Ishikawa (cell line): ENCODE results near the gene WIPF1.

Source experiments
- CEBPB ChIP-seq: IDR thresholded peaks from 2 replicates; pipeline ENCODE4 v1.6.1; 2012
- CREB1 ChIP-seq: IDR thresholded peaks from 2 replicates; pipeline ENCODE4 v1.6.1; 2012; ENCODE audit warnings: low read depth
- EGR1 ChIP-seq: IDR thresholded peaks from 2 replicates; pipeline ENCODE4 v1.6.1; 2012
- EP300 ChIP-seq: IDR thresholded peaks from 2 replicates; pipeline ENCODE4 v1.6.1; 2012; ENCODE audit warnings: borderline replicate concordance
- FOXM1 ChIP-seq: IDR thresholded peaks from 2 replicates; pipeline ENCODE4 v1.6.1; 2012; ENCODE audit warnings: low read depth, borderline replicate concordance
- NFIC ChIP-seq: IDR thresholded peaks from 2 replicates; pipeline ENCODE4 v1.6.1; 2012
- RAD21 ChIP-seq: IDR thresholded peaks from 2 replicates; pipeline ENCODE4 v1.6.1; 2012; ENCODE audit warnings: low read depth
- REST ChIP-seq: IDR thresholded peaks from 2 replicates; pipeline ENCODE4 v1.6.1; 2012; ENCODE audit warnings: low read depth, mild to moderate bottlenecking
- TAF1 ChIP-seq: IDR thresholded peaks from 2 replicates; pipeline ENCODE4 v1.6.1; 2012; ENCODE audit warnings: low read depth, mild to moderate bottlenecking
- TCF12 ChIP-seq: IDR thresholded peaks from 2 replicates; pipeline ENCODE4 v1.6.1; 2012; ENCODE audit warnings: low read depth
- TEAD4 ChIP-seq: IDR thresholded peaks from 2 replicates; pipeline ENCODE4 v1.6.1; 2012
- YY1 ChIP-seq: IDR thresholded peaks from 2 replicates; pipeline ENCODE4 v1.6.1; 2012; ENCODE audit warnings: low read depth
- ZBTB7A ChIP-seq: IDR thresholded peaks from 2 replicates; pipeline ENCODE4 v1.6.1; 2012; ENCODE audit warnings: low read depth
- TF ChIP-seq, protein P1 (sequence below): IDR thresholded peaks from 2 replicates; pipeline ENCODE4 v1.6.1; 2012
- TF ChIP-seq, protein P2 (sequence below): IDR thresholded peaks from 2 replicates; pipeline ENCODE4 v1.6.1; 2012

The WIPF1 gene

DNA sequence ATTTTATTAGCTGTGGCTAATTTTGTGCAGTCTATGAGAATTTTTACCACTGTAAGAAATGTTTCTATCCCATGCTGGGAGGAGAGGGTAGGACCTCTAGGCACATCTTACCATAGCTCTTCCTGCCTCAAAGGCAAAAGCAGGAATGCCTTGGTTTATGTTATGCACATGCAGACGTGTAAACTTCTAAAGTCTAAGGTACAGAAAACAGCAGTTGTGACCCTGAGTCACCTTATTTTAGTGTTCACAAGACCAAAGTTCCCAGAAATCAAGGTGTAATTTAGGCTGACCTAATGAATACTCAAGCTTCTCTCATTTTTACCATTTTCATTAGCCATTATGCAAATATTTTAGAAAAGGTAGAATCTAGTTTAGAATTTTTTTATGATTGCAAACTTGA lies 15.4 kb upstream of the WIPF1 start:
- TF ChIP-seq, protein P1, sequence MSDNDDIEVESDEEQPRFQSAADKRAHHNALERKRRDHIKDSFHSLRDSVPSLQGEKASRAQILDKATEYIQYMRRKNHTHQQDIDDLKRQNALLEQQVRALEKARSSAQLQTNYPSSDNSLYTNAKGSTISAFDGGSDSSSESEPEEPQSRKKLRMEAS = no peak
- TF ChIP-seq TAF1 = no peak
- TF ChIP-seq, protein P2, sequence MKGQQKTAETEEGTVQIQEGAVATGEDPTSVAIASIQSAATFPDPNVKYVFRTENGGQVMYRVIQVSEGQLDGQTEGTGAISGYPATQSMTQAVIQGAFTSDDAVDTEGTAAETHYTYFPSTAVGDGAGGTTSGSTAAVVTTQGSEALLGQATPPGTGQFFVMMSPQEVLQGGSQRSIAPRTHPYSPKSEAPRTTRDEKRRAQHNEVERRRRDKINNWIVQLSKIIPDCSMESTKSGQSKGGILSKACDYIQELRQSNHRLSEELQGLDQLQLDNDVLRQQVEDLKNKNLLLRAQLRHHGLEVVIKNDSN = no peak
- TF ChIP-seq EP300 = no peak
- TF ChIP-seq TCF12 = no peak
- TF ChIP-seq ZBTB7A = no peak
- no peak for TF ChIP-seq CREB1

- TF ChIP-seq CEBPB (no peak), CREB1 (no peak), ZBTB7A (no peak), FOXM1 (no peak)
- TF ChIP-seq, protein P1 = no peak
These were observed 14.2 kb upstream of the WIPF1 start for GRCh38 chr2:174611854-174612253.

DNA sequence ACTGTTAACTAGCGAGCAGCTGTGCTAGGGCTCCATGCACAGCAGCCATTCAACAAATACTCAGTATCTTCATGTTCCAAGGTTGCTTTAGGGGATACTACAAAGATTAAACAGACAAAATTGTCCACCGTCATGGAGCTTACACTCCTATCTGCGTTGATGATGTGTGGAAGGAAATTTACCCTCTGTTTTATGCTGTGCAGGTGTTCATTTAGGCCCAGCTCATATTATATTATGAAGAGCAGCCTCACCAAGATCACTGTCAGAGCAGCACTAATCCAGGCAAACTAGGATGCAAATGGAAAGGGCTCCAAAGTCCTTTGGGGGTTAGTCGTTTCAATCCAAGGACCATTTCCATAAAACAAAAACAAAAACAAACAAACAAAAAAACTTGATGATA lies 13.4 kb upstream of the WIPF1 start:
- no peak for TF ChIP-seq EP300
- no peak for TF ChIP-seq ZBTB7A
- TF ChIP-seq CREB1 = no peak
- no peak for TF ChIP-seq YY1
- no peak for TF ChIP-seq TCF12
- TF ChIP-seq CEBPB = no peak
- TF ChIP-seq FOXM1 = no peak
- TF ChIP-seq EGR1 = no peak
- no peak for TF ChIP-seq REST
- no peak for TF ChIP-seq RAD21
- no peak for TF ChIP-seq TEAD4
- TF ChIP-seq NFIC = no peak
- TF ChIP-seq, protein P1 = no peak
- TF ChIP-seq, protein P2 = no peak
- no peak for TF ChIP-seq TAF1

- TF ChIP-seq TEAD4 = no peak
- TF ChIP-seq ZBTB7A = no peak
- TF ChIP-seq RAD21 = no peak
- no peak for TF ChIP-seq NFIC
- no peak for TF ChIP-seq TCF12
- no peak for TF ChIP-seq CREB1
- no peak for TF ChIP-seq EP300
- TF ChIP-seq FOXM1 = no peak
- TF ChIP-seq, protein P1 = no peak
- TF ChIP-seq, protein P2 = no peak
- TF ChIP-seq REST = no peak
- TF ChIP-seq EGR1 = no peak
- TF ChIP-seq TAF1 = no peak
- no peak for TF ChIP-seq CEBPB
- TF ChIP-seq YY1 = no peak
These were observed 12.8 kb upstream of the WIPF1 start for GRCh38 chr2:174610243-174610995.

DNA sequence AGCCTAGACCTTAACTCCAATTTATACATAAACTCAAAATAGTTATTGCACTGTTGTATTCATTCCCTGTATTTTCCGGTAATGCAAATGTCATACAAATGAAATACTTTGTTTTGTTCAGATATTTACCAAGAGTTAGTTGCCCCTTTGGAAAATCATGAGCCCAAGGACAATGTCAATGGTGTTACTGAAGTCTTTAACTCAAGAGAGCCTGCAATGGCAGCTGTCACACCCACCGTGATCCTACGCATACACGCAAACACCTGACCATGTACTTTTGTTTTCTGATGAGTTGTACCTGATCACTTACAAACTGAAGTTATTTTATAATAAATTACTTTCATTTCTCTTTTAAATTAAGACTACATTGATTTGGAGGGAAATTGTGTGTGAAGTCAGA lies 11.7 kb upstream of the WIPF1 start:
- TF ChIP-seq EGR1 (no peak), TCF12 (no peak), TAF1 (no peak), CREB1 (no peak), CEBPB (no peak), RAD21 (no peak), YY1 (no peak), TEAD4 (no peak), FOXM1 (no peak), NFIC (no peak), REST (no peak), EP300 (no peak)
- TF ChIP-seq, protein P2 = no peak
